GM19324 (cell line): ENCODE data around the gene ERI3.

Experiments
- ATAC-seq: cut with Tn5 transposase; IDR thresholded peaks from one replicate; pipeline ENCODE4 v1.9.1; 2021; ENCODE audit warnings: mild to moderate bottlenecking, moderate library complexity; ENCODE audit not compliant: unreplicated experiment, low FRiP score

The ERI3 gene

GRCh38 chr1:44353604-44354003, 1.5 kb downstream of the ERI3 start:
- ATAC-seq = no peak

DNA sequence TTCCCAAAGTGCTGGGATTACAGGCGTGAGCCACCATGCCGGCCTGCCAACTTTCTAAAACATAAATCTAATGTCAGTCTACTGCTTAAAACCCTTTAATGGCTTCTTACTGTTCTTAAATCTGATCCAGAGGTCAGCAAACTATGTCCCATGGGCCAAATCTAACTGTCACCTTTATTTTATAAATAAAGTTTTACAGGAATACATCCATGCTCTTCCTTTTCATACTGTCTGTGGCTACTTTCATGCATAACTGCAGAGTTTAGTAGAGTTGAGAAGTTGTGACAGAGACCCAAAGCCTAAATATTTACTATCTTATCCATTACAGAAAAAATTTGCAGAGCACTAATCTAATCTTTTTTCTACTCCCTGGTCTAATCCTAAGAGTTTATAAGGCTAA, 3.8 kb downstream of the ERI3 start:
- no peak for ATAC-seq

DNA sequence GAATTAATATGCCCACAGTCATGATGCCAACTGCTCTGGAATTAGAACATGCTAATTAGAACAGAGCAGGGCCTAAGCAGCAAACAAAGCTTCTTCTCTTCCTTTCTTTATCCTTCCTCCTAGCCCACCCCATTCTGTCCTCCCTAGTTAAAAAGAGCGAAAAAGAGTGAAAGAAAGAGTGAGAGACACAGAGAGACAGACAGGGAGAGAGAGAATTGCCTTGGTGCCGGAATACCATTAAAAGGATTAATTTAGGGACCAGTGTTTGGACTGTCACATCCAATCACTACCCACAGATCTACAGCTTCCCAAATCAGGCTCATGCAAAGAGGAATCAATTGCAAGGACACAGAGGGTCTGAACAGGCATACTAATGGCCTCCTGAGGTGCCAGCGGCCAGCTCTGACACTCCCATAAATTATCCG, 7.0 kb downstream of the ERI3 start:
- no peak for ATAC-seq

GRCh38 chr1:44347280-44347679, 7.8 kb downstream of the ERI3 start:
- no peak for ATAC-seq

DNA sequence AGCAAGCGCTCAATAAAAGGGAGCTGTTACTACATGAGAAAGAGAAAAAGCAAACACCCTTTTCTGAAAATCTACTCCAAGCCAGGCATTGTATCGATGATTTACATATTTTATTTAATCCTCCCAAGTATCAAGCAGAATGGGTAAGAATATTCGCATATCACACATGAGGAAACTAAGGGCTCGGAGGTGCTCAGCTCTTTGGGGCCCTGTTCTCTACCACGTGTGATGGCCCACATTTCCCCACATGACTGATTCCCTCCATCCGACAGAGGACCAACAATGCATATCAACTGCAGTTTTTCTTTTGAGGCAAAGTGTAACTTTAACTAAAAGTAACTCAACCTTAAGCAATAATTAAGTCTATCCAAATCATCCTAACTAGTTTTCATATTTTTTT, 8.2 kb downstream of the ERI3 start:
- ATAC-seq = no peak

DNA sequence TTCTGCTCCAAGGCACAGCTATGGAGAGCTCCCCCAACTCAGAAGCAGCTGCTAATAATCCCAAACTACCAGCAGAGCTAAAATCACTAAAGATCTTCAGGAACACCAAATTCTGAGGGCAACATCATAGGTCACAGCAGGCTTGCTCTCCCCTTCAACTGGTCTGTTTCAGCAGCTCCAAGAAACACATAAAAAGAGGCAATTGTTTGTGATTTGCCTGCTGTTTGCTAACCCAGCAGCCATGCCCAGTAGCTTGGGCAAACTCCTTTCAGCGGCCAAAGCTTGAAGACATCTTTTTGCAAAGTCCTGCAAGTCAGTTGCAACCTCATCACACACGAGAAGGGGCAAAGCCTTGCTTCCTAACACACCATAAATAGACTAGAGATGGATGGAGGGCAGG, 8.9 kb downstream of the ERI3 start:
- ATAC-seq = no peak

DNA sequence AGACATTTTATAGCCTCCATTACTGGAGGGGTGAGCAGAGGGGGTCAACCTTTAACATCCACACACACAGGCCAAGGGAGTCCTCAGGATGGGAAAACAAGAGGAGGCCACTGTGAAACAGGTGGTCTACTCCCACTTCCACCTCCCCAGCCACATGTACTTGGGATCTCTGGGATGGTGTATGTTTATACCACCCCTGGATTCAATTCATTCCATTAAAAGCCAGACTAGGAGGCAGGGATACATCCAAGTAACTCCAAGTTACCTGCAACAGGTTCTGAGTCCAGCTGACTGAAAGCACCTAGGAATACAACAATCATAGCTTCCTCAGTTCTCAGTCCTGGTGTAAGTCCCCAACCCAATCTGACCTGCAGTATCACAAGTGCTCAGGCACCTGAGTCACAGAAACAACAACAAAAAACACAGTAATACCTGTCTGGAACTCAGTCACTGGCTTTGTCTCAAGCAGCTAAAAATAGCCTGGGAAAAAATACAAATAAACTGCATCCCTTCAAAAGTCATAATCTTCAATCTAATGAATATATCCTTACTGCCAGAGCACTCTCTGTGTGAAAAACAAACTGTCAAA, 9.8 kb downstream of the ERI3 start:
- no peak for ATAC-seq

DNA sequence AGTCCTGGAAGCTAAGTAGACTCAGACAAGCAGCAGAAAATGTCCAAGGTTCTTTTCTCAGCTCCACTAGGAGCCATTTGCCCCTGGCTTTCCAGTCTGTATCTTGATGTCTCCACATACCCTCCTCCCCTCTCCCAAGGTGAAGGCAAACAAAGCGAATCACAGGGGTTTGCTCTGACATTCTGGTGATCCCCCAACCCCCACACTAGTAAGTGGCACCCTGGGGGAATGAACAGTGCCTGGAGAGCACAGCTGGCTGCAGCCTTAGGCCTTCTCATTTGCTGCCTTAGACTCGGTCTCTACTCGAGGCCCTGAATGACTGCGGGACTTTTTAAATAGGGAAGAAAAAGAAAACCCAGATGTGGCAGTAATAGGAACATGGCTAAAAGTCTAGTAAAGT, 15.3 kb downstream of the ERI3 start:
- ATAC-seq = no peak

- no peak for ATAC-seq
Observed at GRCh38 chr1:44338136-44338535, 16.9 kb downstream of the ERI3 start.

GRCh38 chr1:44336668-44337067, 18.4 kb downstream of the ERI3 start:
- ATAC-seq = no peak

GRCh38 chr1:44334968-44335367, 20.1 kb downstream of the ERI3 start:
- ATAC-seq = no peak

- no peak for ATAC-seq
Observed at GRCh38 chr1:44333376-44333775, 21.7 kb downstream of the ERI3 start.

DNA sequence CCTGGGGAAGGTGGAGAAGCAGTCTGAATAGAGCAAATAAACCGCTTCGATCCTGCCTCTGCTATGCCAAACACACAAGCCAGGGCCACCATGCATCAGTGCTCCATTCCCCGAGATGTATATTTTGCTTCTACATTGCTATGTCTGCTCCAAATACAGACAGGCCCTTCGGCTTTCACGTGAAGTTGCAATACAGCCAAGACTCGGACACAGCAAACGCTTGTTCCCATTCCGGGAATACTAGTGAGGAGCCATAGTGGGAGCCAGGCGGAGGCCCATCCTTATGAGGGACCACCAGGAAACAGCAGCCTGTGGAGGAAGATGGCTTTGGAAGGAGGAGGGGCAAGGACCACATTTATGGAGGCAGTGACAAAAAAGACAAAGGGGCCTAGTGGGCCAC, 22.6 kb downstream of the ERI3 start:
- ATAC-seq = no peak

- no peak for ATAC-seq
Observed at GRCh38 chr1:44330935-44331334, 24.1 kb downstream of the ERI3 start.

DNA sequence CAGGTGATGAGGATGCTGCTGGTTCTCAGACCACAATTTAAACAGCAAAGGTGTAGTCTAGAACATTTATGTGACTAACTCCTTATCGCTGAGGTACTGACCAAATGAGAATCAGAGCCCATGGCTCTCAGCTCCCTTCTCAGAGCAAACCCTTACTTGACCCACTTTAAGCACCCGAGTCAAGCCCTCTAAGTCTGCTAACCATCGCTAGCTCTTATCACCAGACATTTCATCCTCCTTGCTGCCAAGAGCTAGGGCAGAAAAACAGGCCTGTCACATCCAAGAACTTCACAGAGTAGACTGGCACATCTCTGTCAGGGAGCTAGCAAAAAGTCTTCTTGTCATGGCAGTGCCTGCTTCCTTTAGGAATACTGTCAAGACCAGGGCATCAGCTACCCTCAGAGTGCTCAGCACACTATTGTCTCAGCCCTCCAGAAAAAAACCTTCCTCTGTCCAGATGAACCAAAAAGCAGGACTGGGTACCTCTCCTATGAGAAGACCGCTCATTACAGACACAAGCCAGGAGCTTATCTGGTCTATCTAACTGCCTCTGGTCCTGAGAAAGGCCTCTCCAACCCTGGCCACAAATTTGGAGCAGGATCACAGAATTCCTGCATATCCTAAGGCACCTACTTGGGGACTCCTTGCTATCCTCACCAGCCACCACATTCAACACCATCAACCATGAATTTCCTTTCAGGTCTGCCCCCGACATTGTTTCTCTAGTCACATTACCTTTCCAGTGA, 26.2 kb downstream of the ERI3 start:
- no peak for ATAC-seq

- ATAC-seq = no peak
Observed at GRCh38 chr1:44327679-44328491, 27.2 kb downstream of the ERI3 start.

- no peak for ATAC-seq
Observed at GRCh38 chr1:44326821-44327465, 28.1 kb downstream of the ERI3 start.

GRCh38 chr1:44326024-44326701, 28.9 kb downstream of the ERI3 start:
- no peak for ATAC-seq

GRCh38 chr1:44323947-44324346, 31.1 kb downstream of the ERI3 start:
- no peak for ATAC-seq

DNA sequence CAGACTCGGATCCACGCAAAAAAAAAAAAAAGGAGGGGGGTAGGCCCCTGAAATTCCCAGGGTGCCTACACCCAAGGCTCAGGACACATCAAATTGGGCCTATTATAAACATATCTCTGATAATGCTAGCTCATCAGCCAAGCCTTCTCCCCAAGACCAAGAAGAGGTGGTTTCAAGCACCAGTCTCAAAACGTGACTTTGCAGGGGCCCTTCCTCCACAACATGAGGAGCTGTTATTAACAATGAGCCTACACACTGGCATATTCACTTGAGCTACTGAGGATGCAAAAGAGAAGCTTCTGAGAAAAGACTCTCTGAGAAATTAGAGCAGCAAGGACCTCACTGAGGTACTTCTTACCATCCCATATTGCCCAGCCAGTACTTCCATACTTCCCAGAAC, 32.7 kb downstream of the ERI3 start:
- no peak for ATAC-seq

GRCh38 chr1:44321466-44321865, 33.6 kb downstream of the ERI3 start:
- ATAC-seq = no peak
